Measurements from ENCODE around the gene HSH2D.
A peak's percentile ranks its signal among the peaks of the same experiment; 100 is the strongest.

- TF ChIP-seq CTCF (IDR thresholded peaks at IDR 0.05; ENCODE audit: insufficient read depth, low read length) (no peak), GABPA (IDR thresholded peaks at IDR 0.05; ENCODE audit: low read depth) (no peak), POLR2AphosphoS5 (IDR thresholded peaks at IDR 0.05; ENCODE audit: low read depth) (peak; percentile 35; the same call in 1 of the 2 replicates)
Measured at GRCh38 chr19:16124953-16125352, 18.5 kb upstream of the HSH2D start.
